ENCODE data around the gene SLC7A10. TPM values are rescaled to one million over a fixed set of nuclear protein-coding genes. Genes with fewer than 3 reads are reported as not detected.
"Not testable (repeated sequence)": the region's sequence is repeated elsewhere in the genome, so short reads cannot be mapped to it uniquely, and the experiment has no call there.

Gene SLC7A10
- polyA plus RNA-seq, 1 donor from 2014 or later: not detected

DNA sequence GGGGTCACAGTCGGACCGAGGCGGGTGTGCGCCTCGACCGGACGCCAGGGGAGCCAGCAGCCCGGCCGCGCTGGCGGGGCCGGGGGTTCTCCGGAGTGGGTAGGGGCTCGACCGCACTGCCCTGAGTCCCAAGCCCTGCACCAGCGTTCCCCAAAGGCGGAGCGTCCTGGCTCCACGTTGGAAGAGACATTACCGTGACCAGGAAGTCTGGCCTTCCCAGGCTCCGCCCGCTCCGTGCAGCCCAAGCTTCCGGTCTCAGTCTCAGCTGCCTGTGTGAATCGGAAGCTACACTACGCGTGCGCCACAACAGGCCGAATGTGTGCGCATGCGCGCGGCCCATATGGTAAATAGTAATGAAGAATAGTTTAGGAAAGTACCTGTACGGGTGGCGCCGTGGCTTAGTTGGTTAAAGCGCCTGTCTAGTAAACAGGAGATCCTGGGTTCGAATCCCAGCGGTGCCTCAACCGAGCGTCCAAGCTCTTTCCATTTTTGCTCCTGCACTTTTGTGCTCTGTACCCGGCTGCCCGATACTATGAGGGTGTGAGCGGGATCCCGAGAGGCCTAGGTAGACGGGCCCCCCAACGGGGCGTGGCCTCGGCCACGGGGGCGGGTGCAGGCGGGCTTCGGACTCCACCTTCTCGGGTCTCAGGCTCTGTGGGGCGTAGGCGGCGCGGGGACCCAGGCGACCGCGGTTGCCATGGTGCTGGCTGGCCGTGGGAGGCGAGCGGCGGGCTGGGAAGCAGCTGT lies 48.8 kb downstream of the SLC7A10 start:
- H3K4me3 Mint-ChIP-seq: peak overlapping the region; percentile 94 to 99 (median 96)
- peaks cover 1% of the 10 kb centered on the region for H3K27me3 Mint-ChIP-seq
- H3K4me1 Mint-ChIP-seq: peaks cover 26 to 30% (median 29%) of the 10 kb centered on the region in 3 donors
- H3K36me3 Mint-ChIP-seq: no peaks in the 10 kb centered on the region
- H3K9me3 Mint-ChIP-seq: peaks cover 0 to 4% (median 0%) of the 10 kb centered on the region in 3 donors
- peak overlapping the region; percentile 99 to 100 (median 100) for H3K27ac Mint-ChIP-seq

DNA sequence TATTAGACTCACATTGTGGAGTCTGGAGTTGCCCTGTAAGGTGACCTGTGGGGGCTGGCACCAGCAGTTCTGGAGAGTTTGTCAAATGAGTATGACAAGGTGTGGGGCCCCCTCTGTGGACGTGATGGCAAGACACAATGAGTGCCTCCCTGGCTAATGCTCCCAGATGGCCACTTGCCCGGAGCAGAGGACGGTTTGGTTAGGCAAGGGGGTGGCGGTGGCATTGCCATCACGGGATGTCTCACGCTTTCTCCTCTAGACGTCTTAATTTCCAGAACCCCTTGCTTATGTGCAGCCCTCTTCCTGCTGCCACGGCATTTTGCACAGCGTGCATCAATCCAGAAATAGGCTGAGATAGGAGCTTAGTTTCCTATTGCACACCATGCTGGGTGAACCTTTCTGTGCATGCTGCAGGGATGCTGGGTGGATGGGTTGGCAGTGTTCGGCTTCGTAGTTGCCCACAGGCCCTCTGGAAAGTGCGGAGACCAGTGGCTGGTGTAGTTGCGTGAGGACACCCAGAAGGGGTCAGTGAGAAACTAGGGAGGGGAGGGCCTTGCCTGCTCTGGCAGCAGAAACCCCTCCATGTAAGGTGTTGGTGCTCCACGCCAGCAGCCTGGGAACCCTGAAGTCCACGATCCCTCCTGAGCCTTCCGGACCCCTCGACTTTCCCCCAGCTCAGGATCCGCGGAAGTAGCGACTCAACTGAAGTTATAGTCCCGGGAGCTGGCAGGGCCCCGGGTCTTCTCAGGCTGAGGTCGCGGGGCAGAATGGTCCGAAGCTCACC lies 49.6 kb downstream of the SLC7A10 start:
- H3K4me1 Mint-ChIP-seq: peaks cover 28 to 30% (median 29%) of the 10 kb centered on the region in 3 donors
- H3K27me3 Mint-ChIP-seq: peaks cover 1% of the 10 kb centered on the region
- H3K9me3 Mint-ChIP-seq: peaks cover 0 to 4% (median 0%) of the 10 kb centered on the region in 3 donors
- peak overlapping the region; percentile 99 to 100 (median 100) for H3K27ac Mint-ChIP-seq
- H3K36me3 Mint-ChIP-seq: no peaks in the 10 kb centered on the region
- H3K4me3 Mint-ChIP-seq: peak overlapping the region; percentile 94 to 99 (median 96)

DNA sequence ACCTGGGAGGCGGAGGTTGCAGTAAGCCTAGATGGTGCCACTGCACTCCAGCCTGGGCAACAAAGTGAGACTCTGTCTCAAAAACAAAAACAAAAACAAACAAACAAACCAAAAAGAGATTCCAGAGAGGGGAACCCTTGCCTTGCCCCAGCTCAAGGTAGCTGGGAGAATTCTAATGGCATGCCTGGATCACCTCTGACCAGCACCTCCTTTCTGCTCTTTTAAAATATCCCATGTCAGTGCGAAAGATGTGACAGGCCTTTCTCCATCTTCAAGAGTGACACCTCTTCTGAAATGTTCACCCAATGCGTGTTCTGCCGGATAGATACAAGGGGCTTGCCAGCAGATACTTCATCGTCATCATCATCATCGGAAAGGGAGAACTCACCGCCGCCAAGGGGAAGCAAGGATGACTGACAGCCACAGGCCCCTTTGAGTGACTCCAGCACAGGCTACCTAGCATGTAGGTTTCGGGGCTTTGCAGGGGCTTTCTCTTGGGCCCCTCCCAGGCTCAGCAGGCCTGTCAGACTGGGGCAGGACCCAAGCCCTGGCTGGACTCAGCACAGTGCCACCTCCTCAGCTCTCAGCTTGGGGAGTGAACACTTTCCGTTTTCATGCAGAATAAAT lies 50.4 kb downstream of the SLC7A10 start:
- H3K9me3 Mint-ChIP-seq: peaks cover 0 to 4% (median 0%) of the 10 kb centered on the region in 3 donors
- H3K27me3 Mint-ChIP-seq: peaks cover 1% of the 10 kb centered on the region
- H3K4me3 Mint-ChIP-seq: peak overlapping the region; percentile 94 to 99 (median 96)
- no peaks in the 10 kb centered on the region for H3K36me3 Mint-ChIP-seq
- peaks cover 28 to 30% (median 28%) of the 10 kb centered on the region in 3 donors for H3K4me1 Mint-ChIP-seq
- peak overlapping the region; percentile 27 to 100 (median 99) for H3K27ac Mint-ChIP-seq

DNA sequence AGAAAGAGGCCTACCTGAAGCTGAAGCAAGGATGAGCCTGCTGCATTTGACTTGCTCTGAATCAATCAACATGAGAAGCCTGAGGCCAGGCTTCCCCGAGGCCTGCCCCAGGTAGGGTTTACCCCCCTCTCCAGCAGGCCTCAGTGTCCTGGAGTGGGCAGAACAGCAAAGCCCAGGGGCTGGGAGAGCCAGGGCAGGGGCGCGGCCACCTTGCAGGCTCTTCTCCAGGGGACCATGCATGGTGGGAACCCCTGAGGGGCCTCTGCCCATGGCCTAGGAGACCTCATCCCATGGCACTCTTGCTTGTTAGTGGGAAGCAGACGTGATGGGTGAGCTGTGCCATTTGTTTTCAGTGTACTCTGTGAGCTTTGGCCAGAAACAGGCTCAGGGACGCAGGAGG lies 51.5 kb downstream of the SLC7A10 start:
- peaks cover 0 to 5% (median under 1%) of the 10 kb centered on the region in 3 donors for H3K9me3 Mint-ChIP-seq
- H3K4me1 Mint-ChIP-seq: peaks cover 25 to 30% (median 28%) of the 10 kb centered on the region in 3 donors
- no peaks in the 10 kb centered on the region for H3K36me3 Mint-ChIP-seq
- peaks cover 1% of the 10 kb centered on the region for H3K27me3 Mint-ChIP-seq
- peak overlapping the region in 1 of 4 donors; percentile 94 for H3K4me3 Mint-ChIP-seq
- H3K27ac Mint-ChIP-seq: peak overlapping the region in 1 of 3 donors; percentile 99

- H3K4me3 Mint-ChIP-seq: peak overlapping the region in 1 of 4 donors; percentile 41
- H3K9me3 Mint-ChIP-seq: peaks cover 0 to 12% (median 10%) of the 10 kb centered on the region in 3 donors
- H3K4me1 Mint-ChIP-seq: peaks cover 19 to 20% (median 19%) of the 10 kb centered on the region in 3 donors
These were observed 53.7 kb downstream of the SLC7A10 start for GRCh38 chr19:33171916-33172359.

GRCh38 chr19:33171222-33171795 lies 54.3 kb downstream of the SLC7A10 start:
- Mint-ChIP-seq H3K4me1 (peaks cover 15 to 18% (median 16%) of the 10 kb centered on the region in 3 donors), H3K27ac (peak overlapping the region in 1 of 3 donors; percentile 74), H3K36me3 (peaks cover 3% of the 10 kb centered on the region), H3K27me3 (no peaks in the 10 kb centered on the region), H3K9me3 (peaks cover 0 to 12% (median 8%) of the 10 kb centered on the region in 3 donors), H3K4me3 (no peak overlapping the region)

More at GRCh38 chr19:33171916-33172359, 53.7 kb downstream of the SLC7A10 start:
- H3K27me3 Mint-ChIP-seq: peaks cover 1% of the 10 kb centered on the region
- peaks cover 3% of the 10 kb centered on the region for H3K36me3 Mint-ChIP-seq
- peak overlapping the region in 1 of 3 donors; percentile 74 for H3K27ac Mint-ChIP-seq

DNA sequence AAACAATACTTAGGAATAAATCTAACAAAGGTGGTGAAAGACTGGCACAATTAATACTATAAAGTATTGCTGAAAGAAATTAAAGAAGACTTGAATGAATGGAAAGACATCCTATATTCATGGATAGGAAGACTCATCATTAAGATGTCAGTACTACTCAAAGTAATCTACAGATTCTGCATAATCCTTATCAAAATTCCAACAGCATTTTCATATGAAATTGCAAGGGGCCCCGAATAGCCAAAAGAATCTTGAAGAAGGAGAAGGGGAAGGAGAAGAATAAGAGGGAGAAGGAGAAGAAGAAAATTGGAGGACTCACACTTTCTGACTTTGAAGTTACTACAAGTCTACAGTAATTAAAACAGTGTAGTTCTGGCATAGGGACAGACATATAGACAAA lies 57.1 kb downstream of the SLC7A10 start:
- Mint-ChIP-seq H3K4me3 (no peak overlapping the region), H3K27ac (peak overlapping the region in 1 of 3 donors; percentile 41), H3K4me1 (peaks cover 4 to 11% (median 7%) of the 10 kb centered on the region in 3 donors), H3K36me3 (peaks cover 3% of the 10 kb centered on the region), H3K27me3 (no peaks in the 10 kb centered on the region), H3K9me3 (peaks cover 0 to 12% (median 8%) of the 10 kb centered on the region in 3 donors)

DNA sequence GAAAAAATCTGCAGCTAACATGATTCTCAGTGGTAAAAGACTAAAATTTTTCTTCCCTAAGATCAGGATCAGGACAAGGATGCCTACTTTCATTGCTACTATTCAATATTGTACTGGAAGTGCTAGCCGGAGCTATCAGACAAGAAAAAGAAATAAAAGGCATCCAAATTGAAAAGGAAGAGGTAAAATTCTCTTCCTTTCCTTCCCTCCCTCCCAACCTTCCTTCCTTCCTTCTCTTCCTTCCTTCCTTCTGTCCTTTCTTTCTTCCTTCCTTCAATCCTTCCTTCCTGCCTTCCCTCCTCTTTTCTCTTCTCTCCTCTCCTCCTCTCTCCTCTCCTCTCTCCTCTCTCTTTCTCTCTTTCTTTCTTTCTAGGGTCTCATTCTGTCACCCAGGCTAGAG lies 58.2 kb downstream of the SLC7A10 start:
- Mint-ChIP-seq H3K36me3 (peaks cover 3% of the 10 kb centered on the region), H3K4me1 (peaks cover 1 to 7% (median 5%) of the 10 kb centered on the region in 3 donors), H3K27ac (no peak overlapping the region), H3K9me3 (peaks cover 0 to 12% (median 8%) of the 10 kb centered on the region in 3 donors), H3K27me3 (no peaks in the 10 kb centered on the region), H3K4me3 (peak overlapping the region in 1 of 4 donors; percentile 47)

GRCh38 chr19:33166037-33166436 lies 59.6 kb downstream of the SLC7A10 start:
- not testable (repeated sequence) for H3K4me3 Mint-ChIP-seq, H3K4me1 Mint-ChIP-seq, H3K27me3 Mint-ChIP-seq, H3K27ac Mint-ChIP-seq, H3K36me3 Mint-ChIP-seq
- H3K9me3 Mint-ChIP-seq: peaks cover 0 to 12% (median 8%) of the 10 kb centered on the region in 3 donors

- Mint-ChIP-seq H3K4me3 (no peak overlapping the region), H3K27me3 (no peaks in the 10 kb centered on the region), H3K27ac (no peak overlapping the region), H3K36me3 (peaks cover under 1% of the 10 kb centered on the region), H3K9me3 (peaks cover 0 to 4% (median 4%) of the 10 kb centered on the region in 3 donors), H3K4me1 (peaks cover 0 to 7% (median 0%) of the 10 kb centered on the region in 3 donors)
These were observed 62.2 kb downstream of the SLC7A10 start for GRCh38 chr19:33163481-33163880.

GRCh38 chr19:33161201-33161600 lies 64.4 kb downstream of the SLC7A10 start:
- no peaks in the 10 kb centered on the region for H3K9me3 Mint-ChIP-seq
- H3K4me3 Mint-ChIP-seq: no peak overlapping the region
- H3K27me3 Mint-ChIP-seq: no peaks in the 10 kb centered on the region
- no peaks in the 10 kb centered on the region for H3K36me3 Mint-ChIP-seq
- H3K4me1 Mint-ChIP-seq: peaks cover 0 to 7% (median 0%) of the 10 kb centered on the region in 3 donors
- H3K27ac Mint-ChIP-seq: no peak overlapping the region

GRCh38 chr19:33159893-33160292 lies 65.8 kb downstream of the SLC7A10 start:
- no peaks in the 10 kb centered on the region for H3K27me3 Mint-ChIP-seq
- peak overlapping the region in 1 of 3 donors; percentile 71 for H3K27ac Mint-ChIP-seq
- no peak overlapping the region for H3K4me3 Mint-ChIP-seq
- peaks cover 0 to 6% (median 0%) of the 10 kb centered on the region in 3 donors for H3K4me1 Mint-ChIP-seq
- H3K9me3 Mint-ChIP-seq: no peaks in the 10 kb centered on the region
- H3K36me3 Mint-ChIP-seq: no peaks in the 10 kb centered on the region

DNA sequence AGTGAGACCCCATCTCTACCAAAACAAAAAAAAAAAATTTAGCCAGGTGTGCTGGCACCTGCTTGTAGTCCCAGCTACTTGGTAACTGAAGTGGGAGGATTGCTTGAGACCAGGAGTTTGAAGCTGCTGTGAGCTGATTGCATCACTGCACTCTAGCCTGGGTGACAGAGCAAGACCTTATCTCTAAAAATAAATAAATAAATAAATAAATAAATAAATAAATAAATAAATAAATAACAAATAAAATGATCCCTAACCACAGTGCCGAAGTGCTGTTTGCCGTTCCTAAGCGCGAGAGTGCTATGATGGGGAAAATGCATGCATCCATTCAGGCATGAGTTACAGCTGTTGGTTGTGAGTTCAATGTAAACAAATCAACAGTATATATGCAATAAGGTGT lies 66.5 kb downstream of the SLC7A10 start:
- Mint-ChIP-seq H3K4me3 (no peak overlapping the region), H3K9me3 (no peaks in the 10 kb centered on the region), H3K27ac (no peak overlapping the region), H3K27me3 (no peaks in the 10 kb centered on the region), H3K4me1 (peaks cover 0 to 4% (median 0%) of the 10 kb centered on the region in 3 donors), H3K36me3 (no peaks in the 10 kb centered on the region)

All from IgD-negative memory B cell (primary cell).